Astrocyte (in vitro differentiated cells and primary cell): ENCODE data around the gene TRIB2.

Experiments used
- CTCF ChIP-seq: IDR thresholded peaks from 2 replicates; pipeline ENCODE4 v1.5.1; 2011; ENCODE audit warnings: low read depth, mild to moderate bottlenecking, inconsistent platforms, low read length, moderate library complexity; ENCODE audit not compliant: insufficient read depth
- EZH2 ChIP-seq: IDR thresholded peaks from 2 replicates; pipeline ENCODE4 v1.6.1; 2012; ENCODE audit warnings: mild to moderate bottlenecking, low read length, inconsistent platforms; ENCODE audit not compliant: insufficient read depth

GRCh38 chr2:12769492-12770105 lies 52.9 kb downstream of the TRIB2 start:
- no peak for TF ChIP-seq CTCF
- TF ChIP-seq EZH2, result no peak
